ENCODE results near the gene RALB. TPM values are rescaled to one million over a fixed set of nuclear protein-coding genes. Genes with fewer than 3 reads are reported as not detected.

Gene RALB
- total RNA-seq, 1 experiment from 2014 or later: 24.6 TPM

GRCh38 chr2:120262761-120263428 is 10.2 kb downstream of the RALB start:
- TF ChIP-seq, protein P1, sequence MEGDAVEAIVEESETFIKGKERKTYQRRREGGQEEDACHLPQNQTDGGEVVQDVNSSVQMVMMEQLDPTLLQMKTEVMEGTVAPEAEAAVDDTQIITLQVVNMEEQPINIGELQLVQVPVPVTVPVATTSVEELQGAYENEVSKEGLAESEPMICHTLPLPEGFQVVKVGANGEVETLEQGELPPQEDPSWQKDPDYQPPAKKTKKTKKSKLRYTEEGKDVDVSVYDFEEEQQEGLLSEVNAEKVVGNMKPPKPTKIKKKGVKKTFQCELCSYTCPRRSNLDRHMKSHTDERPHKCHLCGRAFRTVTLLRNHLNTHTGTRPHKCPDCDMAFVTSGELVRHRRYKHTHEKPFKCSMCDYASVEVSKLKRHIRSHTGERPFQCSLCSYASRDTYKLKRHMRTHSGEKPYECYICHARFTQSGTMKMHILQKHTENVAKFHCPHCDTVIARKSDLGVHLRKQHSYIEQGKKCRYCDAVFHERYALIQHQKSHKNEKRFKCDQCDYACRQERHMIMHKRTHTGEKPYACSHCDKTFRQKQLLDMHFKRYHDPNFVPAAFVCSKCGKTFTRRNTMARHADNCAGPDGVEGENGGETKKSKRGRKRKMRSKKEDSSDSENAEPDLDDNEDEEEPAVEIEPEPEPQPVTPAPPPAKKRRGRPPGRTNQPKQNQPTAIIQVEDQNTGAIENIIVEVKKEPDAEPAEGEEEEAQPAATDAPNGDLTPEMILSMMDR (conservative IDR thresholded peaks at IDR 0.05): no peak

More at GRCh38 chr2:120262761-120263428, 10.2 kb downstream of the RALB start:
- H3K9me3 Mint-ChIP-seq: peaks cover 6 to 15% of the 10 kb centered on the region in 2 experiments
- Histone ChIP-seq H3K56ac (ENCODE audit: insufficient read length, low read depth, low read length) (no peak overlapping the region), H2AK5ac (ENCODE audit: insufficient read length, low read length) (no peak overlapping the region), H2AFZ (ENCODE audit: low read length) (no peak overlapping the region), H3K4me2 (ENCODE audit: insufficient read depth, insufficient read length, low read length) (no peak overlapping the region), H3K4ac (ENCODE audit: low read depth, low read length) (no peak overlapping the region), H3K79me1 (ENCODE audit: insufficient read depth, low read depth, low read length, poor library complexity, severe bottlenecking) (no peaks in the 10 kb centered on the region), H3K14ac (ENCODE audit: insufficient read depth, low read length) (no peak overlapping the region), H2BK12ac (ENCODE audit: insufficient read length, low read depth, low read length) (no peak overlapping the region), H4K8ac (replicated peaks; ENCODE audit: insufficient read length, low read depth, low read length) (no peak overlapping the region), H2BK5ac (ENCODE audit: insufficient read length, low read length) (no peak overlapping the region), H2BK20ac (ENCODE audit: low read depth, low read length, poor library complexity, severe bottlenecking) (no peak overlapping the region), H3K23me2 (ENCODE audit: insufficient read length, low read depth, low read length, poor library complexity, severe bottlenecking) (no peaks in the 10 kb centered on the region), H2BK120ac (ENCODE audit: low read depth, low read length, poor library complexity, severe bottlenecking) (no peak overlapping the region), H3K9ac (ENCODE audit: extremely low read depth, insufficient read length, low read length) (no peak overlapping the region), H4K91ac (ENCODE audit: insufficient read length, low read depth, low read length) (no peak overlapping the region), H3K27me3 (ENCODE audit: insufficient read depth, low read length) (no peaks in the 10 kb centered on the region; the same call in 1 of the 2 replicates), H3K18ac (ENCODE audit: insufficient read length, low read depth, low read length) (no peak overlapping the region), H3K4me1 (ENCODE audit: insufficient read depth, low read length) (no peaks in the 10 kb centered on the region), H3K9me3 (ENCODE audit: control insufficient read depth, low read depth, low read length) (no peaks in the 10 kb centered on the region), H3K79me2 (ENCODE audit: insufficient read depth, low read length) (no peaks in the 10 kb centered on the region), H3T11ph (ENCODE audit: low read length) (no peak overlapping the region), H3K27ac (ENCODE audit: insufficient read length, low read depth, low read length) (no peak overlapping the region), H4K20me1 (ENCODE audit: control insufficient read depth, insufficient read depth, insufficient read length) (no peaks in the 10 kb centered on the region), H3K23ac (ENCODE audit: insufficient read length, low read depth, low read length) (no peak overlapping the region), H4K5ac (ENCODE audit: insufficient read length, low read depth, low read length) (no peak overlapping the region), H2BK15ac (ENCODE audit: low read depth, low read length) (no peak overlapping the region)
- no peak overlapping the region; a peak in 1 of 7 replicates for H3K27ac Mint-ChIP-seq
- H3K36me3 Mint-ChIP-seq (ENCODE audit: insufficient read depth in 1 of 3, low read depth in 3 of 3): peaks cover 9 to 13% (median 11%) of the 10 kb centered on the region in 3 experiments
- no CpG with 5 or more reads among the region's 10 CpGs for WGBS (ENCODE audit: extremely low coverage, insufficient read length, low lambda C conversion rate)
- H3K27me3 Mint-ChIP-seq (ENCODE audit: low read depth): no peaks in the 10 kb centered on the region; the same call in 1 of the 2 replicates
- peaks cover 5 to 10% of the 10 kb centered on the region in 2 experiments for H3K4me1 Mint-ChIP-seq
- no peak for DNase-seq
- no peak overlapping the region for H3K4me3 Mint-ChIP-seq

All from H9 (cell line).